K562 (cell line): Measurements from ENCODE around the gene FHDC1. TPM values are rescaled to one million over a fixed set of nuclear protein-coding genes. Genes with fewer than 3 reads are reported as not detected.
A peak's percentile ranks its signal among the peaks of the same experiment; 100 is the strongest.

Experiments used
- ATAC-seq: fragments of 200-7000 bp; cut with Tn5 transposase; 3 replicates; pipeline ENCODE4 v1.9.1; 2020; ENCODE audit warnings: moderate library complexity
- BruUV-seq: library from RNA; stranded (reverse); fragments of 400-500 nt; replicated peaks from 2 replicates; lab custom pipeline; 2021; lab: Mats Ljungman, UMichigan
- CTCF ChIA-PET: fragments of 300-600 bp; formaldehyde crosslinking; extraction: SDS; loops from one replicate; lab custom pipeline; 2021; ENCODE audit warnings: low intra/inter-chr PET ratio; lab: Yijun Ruan, JAX
- POLR2A ChIA-PET: fragments of 300-600, 350-650 bp; sonication (Branson Sonifier 250); formaldehyde crosslinking; extraction: SDS; loops from one replicate; lab custom pipeline; 2021; ENCODE audit warnings: antibody characterized with exemption, inconsistent platforms; lab: Yijun Ruan, JAX
- DNase-seq, 4 experiments: peaks; one replicate each; pipeline versions ENCODE4 v3.0.0 to v3.0.0-alpha.2; 2011 to 2018; ENCODE audit warnings: low spot score in 3 of 4, mixed read lengths in 3 of 4; ENCODE audit errors: extremely low read depth in 1 of 4
- FAIRE-seq: peaks from 2 replicates; lab custom pipeline; 2011; peaks lifted over from hg19 to GRCh38; lab: Jason Lieb, UNC
- H2AFZ ChIP-seq: 2 replicates; pipeline ENCODE4 v1.6.0; 2011; ENCODE audit warnings: low read depth, low read length, control low read depth, inconsistent platforms
- H3K27ac ChIP-seq: fragments of 200-600 bp; 3 replicates; pipeline ENCODE4 v1.8.0; 2011; ENCODE audit warnings: low read depth, mild to moderate bottlenecking, control low read depth, inconsistent platforms, low read length, moderate library complexity, mixed read lengths; ENCODE audit errors: extremely low read depth
- H3K27me3 ChIP-seq, 2 experiments: fragments of 300-600 bp in 1 of 2; 2 replicates in 1 of 2; 3 replicates in 1 of 2; pipeline versions ENCODE4 v1.6.0 to v1.8.0; 2011; ENCODE audit warnings: inconsistent platforms in 2 of 2, low read length in 2 of 2, mild to moderate bottlenecking in 1 of 2, mixed read lengths in 1 of 2, moderate library complexity in 1 of 2; ENCODE audit not compliant: control insufficient read depth in 2 of 2, insufficient read depth in 2 of 2
- H3K36me3 ChIP-seq: fragments of 300-600 bp; 3 replicates; pipeline ENCODE4 v1.8.0; 2011; ENCODE audit warnings: mild to moderate bottlenecking, low read length, inconsistent platforms; ENCODE audit not compliant: control insufficient read depth, insufficient read depth
- H3K4me1 ChIP-seq, 2 experiments: fragments of 200-600 bp in 1 of 2; replicated peaks in 1 of 2; 2 replicates in 1 of 2; 3 replicates in 1 of 2; pipeline versions ENCODE4 v1.5.1 to v1.8.0; 2011; ENCODE audit warnings: inconsistent platforms in 2 of 2, low read length in 2 of 2, mild to moderate bottlenecking in 1 of 2, mixed read lengths in 1 of 2, moderate library complexity in 1 of 2; ENCODE audit not compliant: control insufficient read depth in 2 of 2, insufficient read depth in 2 of 2
- H3K4me2 ChIP-seq: 2 replicates; pipeline ENCODE4 v1.6.1; 2011; ENCODE audit warnings: low read length, control low read depth, inconsistent platforms, mixed read lengths; ENCODE audit not compliant: insufficient read depth
- H3K4me3 ChIP-seq: fragments of 200-600 bp; sonication (generic), shearing (Covaris generic); 2 replicates; pipeline ENCODE4 v1.5.1; 2016; ENCODE audit warnings: control low read depth, inconsistent platforms
- H3K79me2 ChIP-seq: fragments of 200-600 bp; 3 replicates; pipeline ENCODE4 v1.8.0; 2011; ENCODE audit warnings: low read length, inconsistent platforms; ENCODE audit not compliant: control insufficient read depth, insufficient read depth
- H3K9ac ChIP-seq, 2 experiments: 2 replicates each; pipeline versions ENCODE4 v1.6.0 to v1.6.1; 2011; ENCODE audit warnings: low read depth in 2 of 2, low read length in 2 of 2, control low read depth in 1 of 2, inconsistent platforms in 1 of 2, mild to moderate bottlenecking in 1 of 2, mixed read lengths in 1 of 2; ENCODE audit not compliant: insufficient read depth in 1 of 2
- H3K9me1 ChIP-seq: one replicate; pipeline ENCODE4 v1.6.0; 2011; ENCODE audit warnings: inconsistent platforms, mild to moderate bottlenecking, low read length, moderate library complexity; ENCODE audit not compliant: control insufficient read depth, insufficient read depth
- H3K9me3 ChIP-seq: replicated peaks from 2 replicates; pipeline ENCODE4 v1.5.1; 2011; ENCODE audit warnings: low read depth, low read length, inconsistent platforms; ENCODE audit not compliant: control insufficient read depth, insufficient read depth
- H4K20me1 ChIP-seq: replicated peaks from 2 replicates; pipeline ENCODE4 v1.6.1; 2011; ENCODE audit warnings: low read length, inconsistent platforms, mixed read lengths; ENCODE audit not compliant: control insufficient read depth, insufficient read depth
- BRD4 ChIP-seq: fragments of 200-600 bp; sonication (generic); IDR thresholded peaks from 2 replicates; pipeline ENCODE4 v1.6.1; 2017; ENCODE audit warnings: inconsistent platforms
- CEBPG ChIP-seq, 3 experiments: fragments of 200-800 bp in 1 of 3; sonication (Bioruptor generic) in 1 of 3; sonication (generic) in 1 of 3; formaldehyde crosslinking in 1 of 3; IDR thresholded peaks in 2 of 3; conservative IDR thresholded peaks in 1 of 3; 2 replicates each; pipeline versions ENCODE4 v1.6.1 to v1.8.0; 2016 to 2022; ENCODE audit warnings: missing compliant biosample characterization in 2 of 3, missing genetic modification characterization in 2 of 3, mild to moderate bottlenecking in 1 of 3, missing genetic modification reagents in 1 of 3
- MTA2 ChIP-seq: fragments of 450-650 bp; IDR thresholded peaks from 2 replicates; pipeline ENCODE4 v1.6.1; 2016; ENCODE audit warnings: low read depth
- NR2C1 ChIP-seq, 2 experiments: fragments of 450-650 bp; IDR thresholded peaks; 2 replicates each; pipeline ENCODE4 v1.6.1; 2017; ENCODE audit warnings: mild to moderate bottlenecking in 2 of 2, antibody characterized with exemption in 1 of 2, inconsistent platforms in 1 of 2, missing compliant biosample characterization in 1 of 2, missing genetic modification characterization in 1 of 2
- WGBS: fragments of 100-300 bp; shearing (Covaris generic); methylation state at CpG from one replicate; pipeline ENCODE4 v1.1.6; 2016; ENCODE audit warnings: low coverage, mixed read lengths; ENCODE audit not compliant: insufficient coverage; ENCODE audit errors: missing lambda C conversion rate; 5-methylcytosine and 5-hydroxymethylcytosine counted together
- in situ Hi-C: fragments of 300-500 bp; cut with MboI; formaldehyde crosslinking; loops from 4 replicates; pipeline ENCODE4 v1.15.0; 2018; ENCODE audit warnings: inconsistent platforms, mixed read lengths
- intact Hi-C: fragments of 100-400 bp; cut with micrococcal nuclease; formaldehyde crosslinking; loops from 2 replicates; pipeline ENCODE4 v1.14.2; 2022
- polyA plus RNA-seq, 8 experiments: library from polyadenylated mRNA; depleted of rRNA in 4 of 8; stranded (reverse) in 5 of 8; unstranded in 3 of 8; fragments of >200 nt; fragmentation: Nextera tagmentation in 2 of 8; fragmentation: Illumina TruSeq in 1 of 8; extraction: Ambion mirVana in 2 of 8; extraction: Trizol in 1 of 8; gene quantifications; 2 replicates each; pipeline versions ENCODE4 v1.2.1 to v1.2.3, GENCODE V29; 2011 to 2014; ENCODE audit warnings: inconsistent platforms in 1 of 8, missing spikeins in 1 of 8
- total RNA-seq, 7 experiments: library from RNA; depleted of rRNA in 6 of 7; stranded (reverse); fragments of >200 nt in 6 of 7; fragmentation: Illumina TruSeq in 2 of 7; extraction: Trizol in 2 of 7; gene quantifications; 2 replicates each; pipeline versions ENCODE4 v1.2.1 to v1.2.3, GENCODE V29; 2011 to 2021; ENCODE audit warnings: low replicate concordance in 1 of 7
- TF ChIP-seq, protein P1 (sequence below), 2 experiments: fragments of 450-650 bp; IDR thresholded peaks; 2 replicates each; pipeline ENCODE4 v1.6.1; 2016; ENCODE audit warnings: mild to moderate bottlenecking in 2 of 2, borderline replicate concordance in 1 of 2, low read depth in 1 of 2, moderate library complexity in 1 of 2
- TF ChIP-seq, protein P2 (sequence below): sonication (generic); formaldehyde crosslinking; IDR thresholded peaks from 2 replicates; pipeline ENCODE4 v1.8.1; 2023; ENCODE audit warnings: mild to moderate bottlenecking, missing genetic modification reagents

The FHDC1 gene
- total and polyA plus RNA-seq, 9 of the 15 experiments (the other 6 are each of a cell fraction or from before 2014, with no cell fraction given): 0.01 to 0.43 (median 0.07) TPM

DNA sequence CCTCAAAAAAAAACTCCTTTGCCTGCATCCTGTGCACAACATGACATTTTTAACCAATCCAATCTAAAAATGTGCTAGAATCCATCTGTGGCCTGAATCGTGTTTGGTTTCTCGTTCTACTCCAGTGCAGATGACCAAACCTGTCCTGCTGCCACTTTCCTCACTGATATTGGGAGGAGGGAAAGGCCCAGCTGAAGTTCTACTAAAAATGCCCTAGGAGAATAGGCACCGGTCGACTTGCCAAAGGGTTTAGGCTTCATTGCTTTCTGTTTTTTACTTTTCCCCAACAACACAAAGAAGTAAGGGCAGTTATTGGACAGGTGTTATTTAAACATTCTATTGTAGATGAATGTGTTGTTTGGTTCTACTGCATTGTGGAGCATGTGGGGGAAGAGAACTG, 7.8 kb upstream of the FHDC1 start:
- Histone ChIP-seq H3K9ac (no peak overlapping the region), H3K9me1 (no peaks in the 10 kb centered on the region), H3K9me3 (no peaks in the 10 kb centered on the region), H3K4me2 (no peak overlapping the region), H3K36me3 (no peaks in the 10 kb centered on the region), H3K4me1 (no peaks in the 10 kb centered on the region; a peak in 1 of 5 replicates), H3K4me3 (no peak overlapping the region), H4K20me1 (no peaks in the 10 kb centered on the region), H3K79me2 (no peaks in the 10 kb centered on the region), H3K27me3 (peaks cover 0 to 2% of the 10 kb centered on the region in 2 experiments; a peak in 3 of 5 replicates), H2AFZ (no peak overlapping the region), H3K27ac (no peak overlapping the region)
- ATAC-seq (no peak), FAIRE-seq (no peak), DNase-seq (no peak)
- intact Hi-C loops: no loop called here
- POLR2A ChIA-PET: interaction anchor here (0.5 to 0.8 kb wide), 2 partner anchors 10 to 415 kb away, joined by 3 read pairs; no protein-coding TSS in a partner anchor
- in situ Hi-C loops: no loop called here
- BruUV-seq: no TSS peak
- TF ChIP-seq MTA2: no peak
- TF ChIP-seq, protein P1, sequence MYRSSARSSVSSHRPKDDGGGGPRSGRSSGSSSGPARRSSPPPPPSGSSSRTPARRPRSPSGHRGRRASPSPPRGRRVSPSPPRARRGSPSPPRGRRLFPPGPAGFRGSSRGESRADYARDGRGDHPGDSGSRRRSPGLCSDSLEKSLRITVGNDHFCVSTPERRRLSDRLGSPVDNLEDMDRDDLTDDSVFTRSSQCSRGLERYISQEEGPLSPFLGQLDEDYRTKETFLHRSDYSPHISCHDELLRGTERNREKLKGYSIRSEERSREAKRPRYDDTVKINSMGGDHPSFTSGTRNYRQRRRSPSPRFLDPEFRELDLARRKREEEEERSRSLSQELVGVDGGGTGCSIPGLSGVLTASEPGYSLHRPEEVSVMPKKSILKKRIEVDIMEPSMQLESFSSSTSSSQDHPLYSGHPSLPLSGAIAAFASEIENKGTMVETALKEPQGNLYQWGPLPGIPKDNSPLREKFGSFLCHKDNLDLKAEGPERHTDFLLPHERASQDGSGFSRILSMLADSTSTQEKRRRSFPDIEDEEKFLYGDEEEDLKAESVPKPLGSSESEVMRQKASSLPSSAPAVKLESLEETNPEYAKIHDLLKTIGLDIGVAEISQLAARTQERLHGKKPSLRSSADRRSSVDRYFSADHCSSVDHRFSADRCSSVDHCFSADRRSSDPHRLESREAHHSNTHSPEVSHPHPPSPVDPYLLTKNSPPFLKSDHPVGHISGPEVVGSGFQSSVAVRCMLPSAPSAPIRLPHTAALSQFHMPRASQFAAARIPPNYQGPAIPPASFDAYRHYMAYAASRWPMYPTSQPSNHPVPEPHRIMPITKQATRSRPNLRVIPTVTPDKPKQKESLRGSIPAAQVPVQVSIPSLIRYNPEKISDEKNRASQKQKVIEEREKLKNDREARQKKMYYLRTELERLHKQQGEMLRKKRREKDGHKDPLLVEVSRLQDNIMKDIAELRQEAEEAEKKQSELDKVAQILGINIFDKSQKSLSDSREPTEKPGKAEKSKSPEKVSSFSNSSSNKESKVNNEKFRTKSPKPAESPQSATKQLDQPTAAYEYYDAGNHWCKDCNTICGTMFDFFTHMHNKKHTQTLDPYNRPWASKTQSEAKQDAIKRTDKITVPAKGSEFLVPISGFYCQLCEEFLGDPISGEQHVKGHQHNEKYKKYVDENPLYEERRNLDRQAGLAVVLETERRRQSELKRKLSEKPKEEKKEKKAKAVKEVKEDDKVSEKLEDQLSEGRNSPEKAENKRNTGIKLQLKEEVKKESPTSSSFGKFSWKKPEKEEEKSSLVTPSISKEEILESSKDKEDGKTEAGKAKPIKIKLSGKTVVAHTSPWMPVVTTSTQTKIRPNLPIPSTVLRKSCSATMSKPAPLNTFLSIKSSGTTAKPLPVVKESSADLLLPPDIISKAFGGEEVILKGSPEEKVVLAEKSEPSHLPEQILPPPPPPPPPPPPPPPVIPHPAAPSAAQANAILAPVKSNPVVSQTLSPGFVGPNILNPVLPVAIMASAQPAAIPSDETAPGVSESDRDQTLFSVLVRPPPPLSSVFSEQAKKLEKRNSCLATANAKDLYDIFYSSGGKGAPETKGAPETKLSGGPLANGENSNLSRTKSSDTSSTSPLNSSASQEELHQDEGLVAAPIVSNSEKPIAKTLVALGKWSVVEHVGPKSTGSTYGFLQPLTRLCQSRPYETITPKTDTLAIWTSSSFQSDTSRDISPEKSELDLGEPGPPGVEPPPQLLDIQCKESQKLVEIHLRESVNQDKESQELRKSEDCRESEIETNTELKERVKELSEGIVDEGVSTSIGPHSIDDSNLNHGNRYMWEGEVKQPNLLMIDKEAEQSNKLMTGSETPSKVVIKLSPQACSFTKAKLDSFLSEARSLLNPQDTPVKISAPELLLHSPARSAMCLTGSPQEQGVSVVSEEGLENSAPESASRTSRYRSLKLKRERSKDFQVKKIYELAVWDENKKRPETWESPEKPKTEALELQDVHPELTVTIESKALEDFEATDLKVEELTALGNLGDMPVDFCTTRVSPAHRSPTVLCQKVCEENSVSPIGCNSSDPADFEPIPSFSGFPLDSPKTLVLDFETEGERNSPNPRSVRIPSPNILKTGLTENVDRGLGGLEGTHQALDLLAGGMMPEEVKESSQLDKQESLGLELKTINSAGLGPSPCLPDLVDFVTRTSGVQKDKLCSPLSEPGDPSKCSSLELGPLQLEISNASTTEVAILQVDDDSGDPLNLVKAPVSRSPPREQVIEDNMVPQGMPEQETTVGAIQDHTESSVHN (IDR thresholded peaks at IDR 0.05; ENCODE audit: borderline replicate concordance in 1 of 2, low read depth in 1 of 2): no peak
- no peak for TF ChIP-seq BRD4
- no peak for TF ChIP-seq CEBPG (CRISPR knock-in tag; IDR thresholded peaks at IDR 0.05)
- 0 out of 4 replicates have a peak, but pooled peaks of 1 of the 2 experiments have one; percentile 40 for TF ChIP-seq CEBPG (tag; conservative IDR thresholded peaks at IDR 0.05 in 1 of 2, IDR thresholded peaks at IDR 0.05 in 1 of 2)
- TF ChIP-seq, protein P2, sequence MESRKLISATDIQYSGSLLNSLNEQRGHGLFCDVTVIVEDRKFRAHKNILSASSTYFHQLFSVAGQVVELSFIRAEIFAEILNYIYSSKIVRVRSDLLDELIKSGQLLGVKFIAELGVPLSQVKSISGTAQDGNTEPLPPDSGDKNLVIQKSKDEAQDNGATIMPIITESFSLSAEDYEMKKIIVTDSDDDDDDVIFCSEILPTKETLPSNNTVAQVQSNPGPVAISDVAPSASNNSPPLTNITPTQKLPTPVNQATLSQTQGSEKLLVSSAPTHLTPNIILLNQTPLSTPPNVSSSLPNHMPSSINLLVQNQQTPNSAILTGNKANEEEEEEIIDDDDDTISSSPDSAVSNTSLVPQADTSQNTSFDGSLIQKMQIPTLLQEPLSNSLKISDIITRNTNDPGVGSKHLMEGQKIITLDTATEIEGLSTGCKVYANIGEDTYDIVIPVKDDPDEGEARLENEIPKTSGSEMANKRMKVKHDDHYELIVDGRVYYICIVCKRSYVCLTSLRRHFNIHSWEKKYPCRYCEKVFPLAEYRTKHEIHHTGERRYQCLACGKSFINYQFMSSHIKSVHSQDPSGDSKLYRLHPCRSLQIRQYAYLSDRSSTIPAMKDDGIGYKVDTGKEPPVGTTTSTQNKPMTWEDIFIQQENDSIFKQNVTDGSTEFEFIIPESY: no peak
- no peak for TF ChIP-seq NR2C1 (IDR thresholded peaks at IDR 0.05)
- TF ChIP-seq NR2C1 (tag; IDR thresholded peaks at IDR 0.05): no peak
- CTCF ChIA-PET: no interaction called here
- 15% methylated on average over 4 of the region's 4 CpGs for WGBS
